GM12878 (cell line): ENCODE results near the gene PIGB. TPM values are rescaled to one million over a fixed set of nuclear protein-coding genes. Genes with fewer than 3 reads are reported as not detected.

Experiments used
- LARP7 ChIP-seq: fragments of 450-650 bp; IDR thresholded peaks from 2 replicates; pipeline ENCODE4 v1.6.1; 2017; ENCODE audit warnings: mild to moderate bottlenecking
- MTA2 ChIP-seq: fragments of 450-650 bp; IDR thresholded peaks from 2 replicates; pipeline ENCODE4 v1.6.1; 2016; ENCODE audit warnings: low read depth, mild to moderate bottlenecking, moderate library complexity
- NR2F1 ChIP-seq: fragments of 450-650 bp; conservative IDR thresholded peaks from 2 replicates; pipeline ENCODE4 v1.6.1; 2017; ENCODE audit warnings: mild to moderate bottlenecking
- POLR2AphosphoS5 ChIP-seq: IDR thresholded peaks from 2 replicates; pipeline ENCODE4 v1.6.1; 2011; ENCODE audit warnings: mild to moderate bottlenecking, low read length, inconsistent platforms
- SMAD5 ChIP-seq: IDR thresholded peaks from 2 replicates; pipeline ENCODE4 v1.6.1; 2016; ENCODE audit warnings: antibody characterized with exemption, low read depth
- TARDBP ChIP-seq: IDR thresholded peaks from 2 replicates; pipeline ENCODE4 v1.6.1; 2016; ENCODE audit warnings: borderline replicate concordance
- polyA plus RNA-seq, 11 experiments: library from polyadenylated mRNA; depleted of rRNA in 4 of 11; unstranded in 6 of 11; stranded (reverse) in 5 of 11; fragments of >200 nt; fragmentation: Nextera tagmentation in 4 of 11; fragmentation: Illumina TruSeq in 1 of 11; extraction: Ambion mirVana in 4 of 11; extraction: Trizol in 1 of 11; gene quantifications; 1 replicate in 1 of 11; 2 replicates in 10 of 11; pipeline versions ENCODE4 v1.2.1 to v1.2.3, GENCODE V29; 2011 to 2016; ENCODE audit warnings: inconsistent platforms in 2 of 11, missing spikeins in 2 of 11, low read depth in 1 of 11
- total RNA-seq, 4 experiments: library from RNA; depleted of rRNA in 3 of 4; stranded (reverse); fragments of >200 nt in 3 of 4; fragmentation: Illumina TruSeq in 1 of 4; extraction: Trizol in 1 of 4; gene quantifications; 2 replicates each; pipeline versions ENCODE4 v1.2.1 to v1.2.3, GENCODE V29; 2013 to 2021
- TF ChIP-seq, protein P1 (sequence below): fragments of 150-350 bp; IDR thresholded peaks from 2 replicates; pipeline ENCODE4 v1.6.1; 2014; ENCODE audit warnings: mild to moderate bottlenecking, low read depth, low read length
- TF ChIP-seq, protein P2 (sequence below): IDR thresholded peaks from 2 replicates; pipeline ENCODE4 v1.6.1; 2012; ENCODE audit warnings: improper control_type of control experiment, low read depth, low read length; ENCODE audit not compliant: insufficient replicate concordance

Gene PIGB
- total and polyA plus RNA-seq, 10 of the 15 experiments (the other 5 are each of a cell fraction or from before 2014, with no cell fraction given): 17.9 to 46.0 (median 25.2) TPM

DNA sequence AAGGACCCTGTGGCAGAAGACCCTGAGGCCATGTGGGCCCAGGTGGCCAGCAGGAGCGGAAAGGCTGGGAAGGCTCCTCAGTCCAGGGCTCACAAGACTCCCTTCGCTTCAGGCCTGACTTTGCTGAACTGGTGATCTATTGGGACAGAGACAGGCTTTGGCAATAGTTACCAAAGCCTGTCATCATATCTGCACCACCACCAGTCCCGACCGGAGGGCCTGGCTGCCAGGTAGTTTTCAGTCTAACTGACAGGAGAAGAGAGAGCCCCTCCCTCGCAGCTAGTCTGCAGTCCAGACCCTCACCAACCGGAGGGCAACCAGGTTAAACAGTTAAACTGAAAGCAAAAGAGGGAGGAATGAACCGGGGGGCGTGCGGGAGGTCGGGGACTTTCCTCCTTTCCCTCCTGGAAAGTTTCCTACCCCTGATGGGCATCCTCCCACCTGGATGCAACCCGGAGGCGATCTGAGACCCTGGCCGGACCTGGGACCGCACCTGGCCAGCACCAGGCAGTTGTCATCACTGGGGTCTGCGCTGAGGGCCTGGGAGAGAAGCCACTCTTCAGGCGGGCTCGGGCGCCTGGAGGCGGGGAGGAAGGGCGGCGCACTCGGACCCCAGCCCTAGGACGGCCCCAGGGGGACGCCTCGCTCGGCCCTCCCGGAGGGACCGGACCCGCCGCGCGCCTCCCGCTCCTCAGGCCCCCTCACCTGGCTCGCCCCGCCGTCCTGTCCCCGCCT lies 29.8 kb upstream of the PIGB start (continued):
- TF ChIP-seq, protein P1, sequence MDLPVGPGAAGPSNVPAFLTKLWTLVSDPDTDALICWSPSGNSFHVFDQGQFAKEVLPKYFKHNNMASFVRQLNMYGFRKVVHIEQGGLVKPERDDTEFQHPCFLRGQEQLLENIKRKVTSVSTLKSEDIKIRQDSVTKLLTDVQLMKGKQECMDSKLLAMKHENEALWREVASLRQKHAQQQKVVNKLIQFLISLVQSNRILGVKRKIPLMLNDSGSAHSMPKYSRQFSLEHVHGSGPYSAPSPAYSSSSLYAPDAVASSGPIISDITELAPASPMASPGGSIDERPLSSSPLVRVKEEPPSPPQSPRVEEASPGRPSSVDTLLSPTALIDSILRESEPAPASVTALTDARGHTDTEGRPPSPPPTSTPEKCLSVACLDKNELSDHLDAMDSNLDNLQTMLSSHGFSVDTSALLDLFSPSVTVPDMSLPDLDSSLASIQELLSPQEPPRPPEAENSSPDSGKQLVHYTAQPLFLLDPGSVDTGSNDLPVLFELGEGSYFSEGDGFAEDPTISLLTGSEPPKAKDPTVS: no peak
- TF ChIP-seq, protein P2, sequence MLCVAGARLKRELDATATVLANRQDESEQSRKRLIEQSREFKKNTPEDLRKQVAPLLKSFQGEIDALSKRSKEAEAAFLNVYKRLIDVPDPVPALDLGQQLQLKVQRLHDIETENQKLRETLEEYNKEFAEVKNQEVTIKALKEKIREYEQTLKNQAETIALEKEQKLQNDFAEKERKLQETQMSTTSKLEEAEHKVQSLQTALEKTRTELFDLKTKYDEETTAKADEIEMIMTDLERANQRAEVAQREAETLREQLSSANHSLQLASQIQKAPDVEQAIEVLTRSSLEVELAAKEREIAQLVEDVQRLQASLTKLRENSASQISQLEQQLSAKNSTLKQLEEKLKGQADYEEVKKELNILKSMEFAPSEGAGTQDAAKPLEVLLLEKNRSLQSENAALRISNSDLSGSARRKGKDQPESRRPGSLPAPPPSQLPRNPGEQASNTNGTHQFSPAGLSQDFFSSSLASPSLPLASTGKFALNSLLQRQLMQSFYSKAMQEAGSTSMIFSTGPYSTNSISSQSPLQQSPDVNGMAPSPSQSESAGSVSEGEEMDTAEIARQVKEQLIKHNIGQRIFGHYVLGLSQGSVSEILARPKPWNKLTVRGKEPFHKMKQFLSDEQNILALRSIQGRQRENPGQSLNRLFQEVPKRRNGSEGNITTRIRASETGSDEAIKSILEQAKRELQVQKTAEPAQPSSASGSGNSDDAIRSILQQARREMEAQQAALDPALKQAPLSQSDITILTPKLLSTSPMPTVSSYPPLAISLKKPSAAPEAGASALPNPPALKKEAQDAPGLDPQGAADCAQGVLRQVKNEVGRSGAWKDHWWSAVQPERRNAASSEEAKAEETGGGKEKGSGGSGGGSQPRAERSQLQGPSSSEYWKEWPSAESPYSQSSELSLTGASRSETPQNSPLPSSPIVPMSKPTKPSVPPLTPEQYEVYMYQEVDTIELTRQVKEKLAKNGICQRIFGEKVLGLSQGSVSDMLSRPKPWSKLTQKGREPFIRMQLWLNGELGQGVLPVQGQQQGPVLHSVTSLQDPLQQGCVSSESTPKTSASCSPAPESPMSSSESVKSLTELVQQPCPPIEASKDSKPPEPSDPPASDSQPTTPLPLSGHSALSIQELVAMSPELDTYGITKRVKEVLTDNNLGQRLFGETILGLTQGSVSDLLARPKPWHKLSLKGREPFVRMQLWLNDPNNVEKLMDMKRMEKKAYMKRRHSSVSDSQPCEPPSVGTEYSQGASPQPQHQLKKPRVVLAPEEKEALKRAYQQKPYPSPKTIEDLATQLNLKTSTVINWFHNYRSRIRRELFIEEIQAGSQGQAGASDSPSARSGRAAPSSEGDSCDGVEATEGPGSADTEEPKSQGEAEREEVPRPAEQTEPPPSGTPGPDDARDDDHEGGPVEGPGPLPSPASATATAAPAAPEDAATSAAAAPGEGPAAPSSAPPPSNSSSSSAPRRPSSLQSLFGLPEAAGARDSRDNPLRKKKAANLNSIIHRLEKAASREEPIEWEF: no peak
- TF ChIP-seq NR2F1: peak; percentile 42; the same call in 1 of the 2 replicates
- peak; percentile 75; the same call in 1 of the 2 replicates for TF ChIP-seq LARP7
- no peak for TF ChIP-seq MTA2
- no peak for TF ChIP-seq TARDBP
- 0 out of 2 replicates have a peak, but pooled peaks have one; percentile 27 for TF ChIP-seq SMAD5
- TF ChIP-seq POLR2AphosphoS5: peak; percentile 2; the same call in 1 of the 2 replicates
